DND-41 (cell line): ENCODE measurements around the gene SH3BP2.

Source experiments
- EZH2 ChIP-seq: IDR thresholded peaks from 3 replicates; pipeline ENCODE4 v1.6.1; 2012; ENCODE audit warnings: borderline replicate concordance, low read depth, mild to moderate bottlenecking, moderate library complexity, low read length, inconsistent platforms; ENCODE audit not compliant: severe bottlenecking
- TF ChIP-seq, protein P1 (sequence below): IDR thresholded peaks from 2 replicates; pipeline ENCODE4 v1.5.1; 2012; ENCODE audit warnings: borderline replicate concordance, low read length, moderate library complexity, mild to moderate bottlenecking; ENCODE audit not compliant: poor library complexity, severe bottlenecking; ENCODE audit errors: extremely low read depth

DNA sequence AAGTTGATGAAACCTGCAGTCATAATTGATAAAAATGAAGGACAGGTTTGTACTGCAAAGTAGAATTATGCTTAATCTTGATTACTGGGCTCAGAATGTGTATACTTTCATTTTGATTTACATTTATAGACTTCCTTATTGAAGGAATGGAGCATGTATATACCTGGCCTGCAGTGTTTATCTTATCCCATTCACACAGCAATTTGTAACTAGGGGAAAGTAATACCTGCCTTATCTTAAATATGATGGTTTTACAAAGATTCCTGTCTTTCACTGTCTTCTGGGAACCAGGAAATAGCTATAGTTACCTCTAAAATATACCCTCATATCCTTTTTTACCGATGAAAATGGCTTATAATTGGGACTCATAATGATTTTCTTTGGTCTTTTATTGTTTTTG lies 80.4 kb downstream of the SH3BP2 start:
- TF ChIP-seq, protein P1, sequence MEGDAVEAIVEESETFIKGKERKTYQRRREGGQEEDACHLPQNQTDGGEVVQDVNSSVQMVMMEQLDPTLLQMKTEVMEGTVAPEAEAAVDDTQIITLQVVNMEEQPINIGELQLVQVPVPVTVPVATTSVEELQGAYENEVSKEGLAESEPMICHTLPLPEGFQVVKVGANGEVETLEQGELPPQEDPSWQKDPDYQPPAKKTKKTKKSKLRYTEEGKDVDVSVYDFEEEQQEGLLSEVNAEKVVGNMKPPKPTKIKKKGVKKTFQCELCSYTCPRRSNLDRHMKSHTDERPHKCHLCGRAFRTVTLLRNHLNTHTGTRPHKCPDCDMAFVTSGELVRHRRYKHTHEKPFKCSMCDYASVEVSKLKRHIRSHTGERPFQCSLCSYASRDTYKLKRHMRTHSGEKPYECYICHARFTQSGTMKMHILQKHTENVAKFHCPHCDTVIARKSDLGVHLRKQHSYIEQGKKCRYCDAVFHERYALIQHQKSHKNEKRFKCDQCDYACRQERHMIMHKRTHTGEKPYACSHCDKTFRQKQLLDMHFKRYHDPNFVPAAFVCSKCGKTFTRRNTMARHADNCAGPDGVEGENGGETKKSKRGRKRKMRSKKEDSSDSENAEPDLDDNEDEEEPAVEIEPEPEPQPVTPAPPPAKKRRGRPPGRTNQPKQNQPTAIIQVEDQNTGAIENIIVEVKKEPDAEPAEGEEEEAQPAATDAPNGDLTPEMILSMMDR: no peak
- TF ChIP-seq EZH2: no peak
